ENCODE measurements around the gene SPAG6.

The SPAG6 gene

DNA sequence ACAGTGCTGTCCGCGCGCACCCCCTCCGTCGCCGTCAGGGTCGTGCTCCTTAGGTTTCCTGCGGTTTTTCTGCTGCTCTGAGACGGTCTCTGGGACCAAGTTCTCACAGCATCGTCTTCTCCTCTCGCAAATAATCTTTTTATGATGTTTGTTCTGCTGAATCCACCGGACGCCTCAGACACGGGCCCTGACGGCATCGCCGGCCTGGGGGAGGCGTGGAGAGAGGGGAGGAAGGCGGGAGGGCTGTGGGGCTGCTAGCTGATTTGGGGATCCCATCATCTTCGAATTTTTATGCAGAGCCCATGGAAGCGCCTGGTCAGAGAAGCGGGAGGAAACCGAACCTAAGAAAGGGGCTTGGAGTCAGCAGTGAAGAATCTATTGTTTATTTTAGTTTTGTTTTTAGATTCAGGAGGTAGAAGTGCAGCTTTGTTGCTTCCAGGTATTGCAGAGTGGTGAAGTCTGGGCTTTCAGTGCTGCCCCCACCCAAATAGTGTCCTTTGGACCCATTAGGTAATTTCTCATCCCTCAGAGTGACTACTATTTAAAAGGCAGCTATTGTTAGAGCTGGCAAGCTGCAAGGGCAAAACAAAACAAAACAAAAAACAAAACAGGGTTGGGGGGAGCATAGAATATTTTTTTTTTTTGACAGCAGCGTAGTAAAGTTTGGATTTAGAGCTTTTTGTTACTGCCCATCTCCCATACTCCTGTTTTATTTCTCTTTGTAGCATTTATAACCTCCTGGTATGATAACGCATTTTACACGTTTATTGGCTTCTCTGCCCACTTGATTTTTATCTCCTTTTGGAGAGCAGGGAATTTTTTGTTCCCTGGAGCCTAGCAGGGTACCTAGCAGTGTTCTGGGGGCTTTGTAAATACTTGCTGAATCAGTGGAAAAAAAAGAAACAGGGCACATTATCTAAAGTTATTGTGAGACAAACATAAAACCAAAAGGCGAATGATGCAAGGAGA lies 92.6 kb downstream of the SPAG6 start:
- DNase-seq, result no peak

DNA sequence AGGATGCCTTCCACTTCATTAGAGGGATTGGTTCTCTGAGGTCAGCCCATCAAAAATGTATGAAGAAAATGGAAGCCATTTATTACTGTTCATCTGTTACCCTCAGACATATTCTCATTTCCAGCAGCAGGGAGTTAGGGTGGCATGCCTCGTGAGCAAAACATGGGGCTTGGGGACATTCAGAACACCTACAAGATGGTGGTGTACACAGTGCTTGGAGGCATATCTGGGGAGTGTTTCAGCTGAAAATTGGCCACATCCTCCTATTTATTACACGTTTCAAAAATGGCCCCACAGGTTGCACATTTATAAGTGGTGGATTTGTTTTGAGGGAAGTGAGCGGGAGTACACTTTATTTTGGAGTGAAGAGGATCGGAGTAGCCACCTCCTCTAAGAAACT lies 93.4 kb downstream of the SPAG6 start:
- DNase-seq, result no peak

DNA sequence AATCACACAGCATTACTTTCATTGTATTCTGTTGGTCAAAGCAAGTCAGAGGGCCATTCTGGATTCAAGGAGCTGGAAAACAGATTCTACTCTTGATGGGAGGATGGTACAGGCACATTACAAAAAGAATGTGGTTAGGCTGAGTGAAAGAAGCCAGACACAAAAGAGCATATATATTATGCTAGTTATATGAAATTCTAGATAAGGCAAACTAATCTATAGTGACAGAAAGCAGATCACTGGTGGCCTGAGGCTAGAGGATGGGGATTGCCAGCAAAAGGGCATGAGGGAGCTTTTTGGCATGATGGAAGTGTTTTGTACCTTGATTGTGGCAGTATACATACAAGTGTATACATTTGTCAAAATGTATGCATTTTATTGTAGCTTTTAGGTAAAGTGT lies 96.8 kb downstream of the SPAG6 start:
- no peak for DNase-seq

DNA sequence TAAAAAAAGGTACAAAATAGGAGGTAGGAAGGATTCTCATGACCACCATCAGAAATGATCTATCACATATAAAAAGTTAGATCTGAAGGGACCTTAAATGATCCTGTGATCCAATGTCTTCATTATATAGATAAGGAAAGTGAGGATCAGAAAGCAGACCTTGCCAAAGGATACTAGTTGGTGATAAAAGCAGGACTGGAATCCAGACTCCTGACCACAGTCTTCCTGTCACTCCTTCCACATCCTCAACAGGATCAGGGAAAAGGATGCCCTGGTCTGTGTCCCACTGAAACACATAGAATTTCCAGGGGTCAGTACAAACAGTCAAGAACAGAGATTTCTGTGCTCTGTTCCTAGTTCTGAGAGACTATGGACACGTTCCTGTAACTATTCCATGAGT lies 97.2 kb downstream of the SPAG6 start:
- DNase-seq, result no peak

DNA sequence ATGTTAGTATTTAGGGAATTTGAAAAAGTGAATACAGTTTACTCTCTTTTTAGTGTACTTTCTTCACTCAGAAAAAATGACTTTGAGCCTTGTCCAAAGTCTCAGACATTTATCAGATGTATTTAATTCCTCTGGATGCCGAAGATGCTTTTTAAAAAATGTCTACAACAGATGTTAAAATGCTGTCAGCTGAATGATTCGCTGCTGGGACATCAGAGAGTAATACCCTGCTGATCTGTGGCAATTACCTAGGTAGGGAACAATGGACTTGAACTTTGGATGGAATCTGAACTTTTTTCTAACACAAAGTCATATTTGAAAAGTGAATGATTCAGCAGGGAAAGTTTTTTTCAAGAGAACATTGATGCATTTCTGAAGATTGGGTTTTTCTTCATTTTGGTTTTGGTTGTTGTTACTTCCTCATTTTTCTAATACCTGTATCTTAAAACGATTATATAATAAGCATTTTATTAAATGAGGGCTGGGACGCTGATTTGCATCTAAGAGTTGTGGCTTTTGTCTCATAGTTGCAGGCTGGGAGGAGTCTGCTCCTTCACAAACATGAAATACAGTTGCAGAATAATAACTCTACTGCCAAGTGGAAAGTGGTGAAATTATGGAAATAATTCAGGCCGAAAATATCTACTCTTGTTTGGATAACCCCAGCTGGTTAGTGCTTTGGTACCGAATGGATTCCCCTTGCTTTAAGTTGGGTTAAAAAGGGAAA lies 98.0 kb downstream of the SPAG6 start:
- DNase-seq, result no peak

DNA sequence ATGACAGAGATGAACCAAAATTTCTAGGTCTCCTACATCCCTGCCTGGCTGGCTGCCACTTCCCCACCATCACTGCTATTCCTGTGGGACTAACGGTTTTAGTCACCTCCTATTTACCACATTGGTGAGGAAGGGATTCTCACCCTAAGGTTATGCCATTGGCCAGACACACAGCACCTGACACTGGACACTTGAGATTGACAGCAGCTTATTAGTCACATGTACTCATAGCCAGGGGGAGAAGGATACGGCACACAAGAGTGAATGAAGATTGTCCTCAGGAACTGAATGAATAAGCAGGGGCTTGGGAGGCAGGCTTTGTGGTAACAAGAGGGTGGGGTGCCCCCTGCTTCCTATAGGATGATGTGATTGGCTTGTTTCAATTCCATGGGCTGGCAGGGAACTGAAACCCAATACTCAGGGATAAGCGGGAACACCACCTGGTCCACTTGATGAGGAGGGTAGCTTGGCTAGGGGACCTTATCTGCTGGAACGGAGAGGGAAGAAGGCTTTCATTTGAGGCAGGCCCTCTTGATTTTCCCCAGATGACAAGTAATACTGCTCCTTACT lies 99.0 kb downstream of the SPAG6 start:
- DNase-seq, result no peak

DNA sequence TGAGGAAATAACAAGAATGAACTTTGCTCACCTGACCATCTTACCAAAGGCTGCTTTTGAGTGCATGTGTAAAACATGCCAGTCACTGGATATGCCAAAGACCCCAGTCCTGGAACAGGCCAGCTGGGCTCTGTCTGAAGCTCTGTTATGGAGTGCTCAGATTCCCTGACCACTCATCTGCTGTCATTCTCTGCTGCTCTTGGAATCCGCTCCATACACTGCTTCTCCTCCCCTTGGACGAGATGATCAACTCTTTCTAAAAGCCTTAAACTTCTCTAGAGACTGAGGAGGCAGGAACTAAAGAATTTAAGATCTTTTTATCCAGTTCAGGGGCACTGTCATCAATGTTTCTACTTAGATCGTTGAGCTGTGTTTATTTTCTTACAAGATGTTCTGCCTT lies 100.2 kb downstream of the SPAG6 start:
- no peak for DNase-seq

DNA sequence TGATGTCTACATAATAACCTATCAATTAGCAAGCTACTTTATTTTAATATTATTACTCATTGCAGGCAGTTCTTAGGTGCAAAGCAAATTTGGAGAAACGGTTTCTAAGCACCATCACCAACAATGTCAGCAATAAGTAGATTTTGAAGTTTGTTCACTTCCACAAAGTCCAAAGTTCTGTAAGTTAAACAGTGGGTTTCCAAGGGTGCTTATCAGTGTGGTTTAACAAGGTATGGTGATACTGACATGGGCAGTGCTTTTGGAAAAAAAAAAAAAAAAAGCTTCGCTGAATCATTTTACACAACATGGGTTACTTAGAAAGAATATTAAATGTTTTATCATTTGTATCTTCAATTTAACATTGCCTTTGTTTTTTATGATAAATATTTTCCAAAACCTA lies 101.8 kb downstream of the SPAG6 start:
- DNase-seq, result no peak

DNA sequence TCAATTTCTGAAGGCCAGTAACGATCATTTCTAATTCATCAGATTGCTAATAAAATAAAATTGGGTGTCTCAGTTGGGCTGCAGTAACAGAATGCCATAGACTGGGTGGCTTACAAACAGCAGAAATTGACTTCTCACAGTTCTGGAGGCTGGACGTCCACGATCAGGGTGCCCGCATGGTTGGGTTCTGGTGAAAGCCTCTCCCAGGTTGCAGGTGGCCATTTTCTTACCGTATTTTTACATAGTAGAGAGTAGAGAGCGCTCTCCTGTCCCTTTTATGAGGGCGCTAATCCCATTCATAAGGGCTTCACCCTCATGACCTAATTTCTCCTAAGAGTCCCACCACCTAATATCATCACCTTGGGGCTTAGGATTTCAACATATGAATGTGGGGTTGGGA lies 106.0 kb downstream of the SPAG6 start:
- no peak for DNase-seq

DNA sequence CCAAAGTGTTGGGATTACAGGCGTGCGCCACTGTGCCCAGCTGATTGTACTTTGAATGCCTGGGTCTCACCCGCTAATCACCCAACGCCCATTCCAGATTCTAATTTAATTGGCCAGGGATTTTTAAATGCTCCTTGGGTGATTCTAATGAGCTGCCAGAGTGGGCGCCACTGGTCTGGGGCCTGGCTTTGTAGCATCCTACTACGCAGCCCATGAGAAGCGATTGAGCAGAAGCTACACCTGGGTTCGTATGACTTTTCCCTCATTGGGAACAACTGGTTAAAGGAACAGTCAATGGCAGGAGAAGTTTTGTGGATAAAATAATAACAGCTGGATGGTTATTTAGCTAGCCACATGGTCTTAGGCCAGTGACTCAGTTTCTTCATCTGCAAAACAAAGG lies 108.0 kb downstream of the SPAG6 start:
- DNase-seq, result no peak

DNA sequence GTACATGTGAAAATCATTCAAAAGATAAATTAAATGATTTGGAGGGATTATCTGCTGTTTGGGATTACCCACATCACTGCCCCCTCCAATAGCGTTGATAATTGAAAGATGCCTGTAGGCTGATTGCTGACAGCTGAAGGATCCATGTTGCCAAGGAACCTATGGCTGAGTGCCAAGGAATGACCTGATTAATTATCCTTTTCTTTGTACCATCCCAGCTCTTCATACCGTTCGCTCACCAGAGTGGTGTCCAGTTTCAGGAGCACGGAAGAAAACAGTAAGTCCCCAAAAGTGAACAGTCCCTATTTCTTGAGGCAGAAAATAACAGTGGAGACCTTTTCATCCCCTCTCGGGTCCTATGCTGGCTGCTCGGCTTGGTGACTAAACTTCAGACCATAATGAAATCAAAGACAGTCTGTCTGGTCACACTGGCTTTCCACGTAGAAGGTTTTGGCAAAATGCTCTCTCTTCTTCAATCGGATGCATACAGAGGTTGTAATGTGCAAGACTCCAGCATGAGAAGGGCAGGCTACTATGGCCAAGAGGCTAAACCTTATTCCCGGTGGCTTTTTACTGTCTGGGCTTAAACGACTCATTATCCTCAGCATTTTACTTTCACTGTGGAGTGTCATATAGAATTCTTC lies 108.8 kb downstream of the SPAG6 start:
- no peak for DNase-seq

DNA sequence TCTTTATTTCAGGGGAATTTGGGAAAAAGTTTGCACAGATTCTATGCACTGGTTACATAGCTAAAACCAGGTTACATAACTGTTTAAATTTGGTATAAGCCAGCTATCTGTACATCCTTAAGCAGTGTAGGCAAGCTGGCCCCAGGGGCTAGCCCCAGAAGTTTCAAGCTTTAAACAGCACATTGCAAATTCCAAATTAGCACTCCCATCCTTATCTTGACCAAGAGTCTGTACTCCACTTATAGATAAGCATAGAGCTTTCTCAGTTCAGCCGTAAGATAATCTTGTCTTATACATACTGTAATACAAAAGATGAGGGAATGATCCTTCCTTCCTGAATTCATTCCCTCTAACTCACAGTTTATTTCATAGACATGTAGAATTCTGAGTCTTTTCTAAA lies 109.3 kb downstream of the SPAG6 start:
- no peak for DNase-seq

DNA sequence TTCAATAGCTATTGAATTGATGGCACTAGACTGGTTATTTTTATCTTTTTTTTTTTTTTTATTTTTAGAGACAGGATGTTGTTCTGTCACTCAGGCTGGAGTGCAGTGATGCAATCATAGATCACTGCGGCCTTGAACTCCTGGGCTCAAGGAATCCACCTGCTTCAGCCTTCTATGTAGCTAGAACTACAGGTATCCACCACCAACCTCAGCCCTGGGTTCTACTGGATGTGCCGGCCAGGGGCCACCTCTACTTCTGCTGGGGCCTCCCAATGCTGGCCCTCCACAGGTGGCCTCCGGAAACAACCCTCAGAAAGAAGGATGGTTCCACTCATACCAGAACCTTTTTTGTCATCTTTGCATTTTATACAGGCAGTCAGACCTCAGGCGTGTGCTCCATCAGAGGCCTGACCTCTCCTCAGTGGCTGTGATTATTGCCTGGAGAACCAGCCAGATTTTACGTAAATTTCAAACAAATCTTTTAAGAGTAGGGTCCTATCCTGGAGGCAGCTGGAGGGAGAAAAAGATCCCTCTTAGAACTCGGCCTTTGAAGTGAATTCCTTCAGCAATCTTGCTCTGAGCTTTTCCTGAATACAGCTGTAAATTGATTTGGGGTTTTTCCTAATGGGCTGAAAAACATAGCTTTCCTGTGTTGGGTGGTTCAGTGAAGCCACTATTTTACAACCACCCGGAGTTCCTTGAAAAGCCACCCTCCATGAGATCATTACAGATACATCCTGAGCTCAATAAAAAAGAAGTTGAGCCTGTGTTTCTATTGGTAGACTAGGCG lies 110.0 kb downstream of the SPAG6 start:
- peak; percentile 29 for DNase-seq

DNA sequence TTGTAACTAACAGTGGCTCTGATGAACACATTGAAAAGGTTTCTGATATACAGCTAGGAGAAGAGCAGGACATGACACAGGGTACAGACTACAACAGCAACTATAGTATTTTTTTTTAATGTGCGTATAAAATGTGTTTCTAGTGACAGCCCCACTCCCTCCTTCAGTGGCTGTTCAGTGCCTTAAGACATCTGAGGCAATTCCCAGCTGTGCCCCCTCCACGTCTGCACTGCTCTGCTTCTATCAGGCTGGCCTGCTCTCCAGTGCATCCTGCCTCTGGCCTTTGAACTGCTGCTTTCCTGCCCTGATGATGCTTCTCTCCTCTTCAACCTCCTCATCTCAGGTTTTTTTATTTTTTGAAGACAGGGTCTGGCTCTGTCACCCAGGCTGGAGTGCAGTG lies 111.2 kb downstream of the SPAG6 start:
- no peak for DNase-seq

DNA sequence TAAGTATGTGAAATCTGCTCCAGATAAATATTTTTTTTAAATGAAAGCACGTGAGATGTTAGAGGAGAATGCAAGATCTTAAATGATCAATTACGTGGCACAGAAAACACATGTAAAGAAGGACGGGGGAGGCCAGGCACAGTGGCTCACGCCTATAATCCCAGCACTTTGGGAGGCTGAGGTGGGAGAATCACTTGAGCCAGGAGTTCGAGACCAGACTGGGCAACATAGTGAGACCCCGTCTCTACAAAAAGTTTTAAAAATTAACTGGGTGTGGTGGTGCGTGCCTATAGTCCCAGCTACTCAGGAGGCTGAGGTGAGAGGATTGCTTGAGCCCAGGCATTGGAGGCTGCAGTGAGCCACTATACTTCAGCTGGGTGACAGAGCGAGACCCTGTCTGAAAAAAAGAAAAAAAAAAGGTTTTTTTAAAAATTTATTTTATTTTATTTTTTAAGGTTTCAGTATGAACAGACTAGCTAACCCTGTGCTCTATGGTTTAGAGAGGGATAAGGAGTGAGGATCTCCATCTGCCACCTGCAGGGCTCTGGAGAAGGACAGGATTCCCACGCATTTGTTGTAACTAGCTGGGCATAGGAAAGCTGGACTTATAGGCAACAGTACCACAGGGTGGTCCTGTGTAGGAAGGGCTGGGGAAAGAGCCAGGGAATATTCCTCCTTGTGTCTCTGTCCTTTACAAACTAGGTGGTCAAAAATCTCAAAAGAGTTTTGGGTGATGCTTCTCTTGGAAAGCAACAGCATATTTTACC lies 113.2 kb downstream of the SPAG6 start:
- DNase-seq, result no peak

DNA sequence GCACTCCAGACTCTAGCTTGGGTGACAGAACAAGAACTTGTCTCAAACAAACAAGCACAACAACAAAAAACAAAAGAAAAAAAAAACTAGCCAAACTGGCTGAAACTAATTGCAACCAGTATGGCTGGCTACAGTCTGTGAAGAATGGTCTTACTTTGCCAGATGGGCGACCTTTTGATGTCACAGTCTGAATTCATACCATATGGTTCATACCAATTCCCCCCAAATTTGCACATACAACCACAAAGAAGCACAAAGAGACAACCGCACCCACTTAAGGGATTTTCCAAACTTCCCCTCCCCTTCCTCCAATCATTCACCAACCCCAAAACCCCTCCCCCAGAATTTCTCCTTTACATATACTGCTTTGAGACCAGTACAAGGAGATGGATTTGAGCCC lies 114.2 kb downstream of the SPAG6 start:
- no peak for DNase-seq

DNA sequence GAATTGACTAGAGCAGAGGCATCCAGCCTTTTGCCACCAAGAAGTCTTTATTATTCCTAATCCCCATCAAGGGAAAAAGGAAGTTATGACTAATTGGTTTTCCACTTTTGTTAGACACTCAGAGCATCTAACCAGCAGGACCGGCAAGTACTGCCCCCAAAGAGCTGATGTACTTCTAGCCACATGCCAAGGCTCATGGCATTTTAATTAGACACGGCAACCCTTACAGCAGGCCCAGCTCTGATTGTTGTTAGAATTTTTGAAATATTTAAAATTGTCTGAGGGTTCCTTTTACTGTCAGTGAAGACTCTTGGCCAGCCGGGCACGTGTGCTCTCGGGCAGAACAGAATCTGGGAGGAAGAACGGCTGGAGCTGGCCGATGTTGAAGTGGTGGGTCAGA lies 114.8 kb downstream of the SPAG6 start:
- DNase-seq, result no peak

DNA sequence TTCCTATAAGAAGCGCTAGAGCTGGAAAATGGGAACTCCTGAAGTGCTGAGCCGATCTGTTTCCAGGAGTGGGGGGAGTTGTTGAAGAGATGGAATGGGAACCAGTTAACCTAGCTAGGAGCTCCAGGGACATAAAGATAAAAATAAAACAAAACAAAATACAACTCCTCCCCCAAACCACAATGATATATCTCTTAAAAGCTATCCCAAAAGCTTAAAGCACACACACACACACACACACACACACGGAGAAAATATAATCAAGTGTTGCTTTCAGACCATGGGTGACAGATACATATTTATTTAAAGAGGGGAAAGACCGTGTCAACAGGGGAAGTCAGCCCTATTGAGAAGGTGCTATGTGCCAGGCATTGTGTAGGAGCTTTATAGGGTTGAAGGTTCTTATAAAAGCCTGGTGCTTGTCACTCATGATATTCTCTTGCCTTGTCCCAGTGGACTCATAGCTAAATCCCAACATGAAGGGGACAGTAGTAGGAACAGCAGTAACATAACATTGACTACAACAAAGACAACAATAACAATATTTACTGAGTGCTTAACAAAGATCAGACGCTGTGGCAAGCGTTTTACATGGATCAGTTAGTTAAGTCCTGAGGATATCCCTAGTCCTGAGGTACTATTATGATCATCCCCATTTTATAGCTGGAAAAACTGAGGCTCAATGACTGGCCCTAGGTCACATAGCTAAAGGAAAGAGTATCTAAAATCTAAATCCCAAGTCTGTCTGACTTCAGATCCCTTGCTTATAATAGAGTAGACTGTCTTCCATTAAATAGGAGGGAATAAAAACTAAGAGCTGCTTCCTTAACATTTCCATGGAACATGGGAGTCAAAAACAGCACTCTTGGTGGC lies 115.5 kb downstream of the SPAG6 start:
- DNase-seq, result no peak

DNA sequence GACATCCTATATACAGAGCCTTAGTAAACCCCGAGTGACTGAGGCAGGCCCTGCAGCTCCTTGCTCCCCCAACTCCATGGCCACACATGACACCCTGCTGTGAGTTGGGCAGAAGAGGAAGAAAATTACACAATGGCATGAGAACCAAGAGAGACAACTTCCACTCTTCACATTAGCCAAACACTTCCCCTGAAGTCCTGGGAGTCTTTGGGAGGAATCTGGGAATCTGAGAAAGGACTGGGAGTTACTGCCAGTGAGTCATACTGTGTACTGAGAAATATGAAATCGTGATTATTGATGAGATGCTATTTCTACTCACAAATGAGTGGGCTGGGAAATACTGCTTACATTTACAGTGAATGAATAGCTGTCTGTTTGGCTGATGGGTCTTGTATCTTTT lies 116.6 kb downstream of the SPAG6 start:
- no peak for DNase-seq

DNA sequence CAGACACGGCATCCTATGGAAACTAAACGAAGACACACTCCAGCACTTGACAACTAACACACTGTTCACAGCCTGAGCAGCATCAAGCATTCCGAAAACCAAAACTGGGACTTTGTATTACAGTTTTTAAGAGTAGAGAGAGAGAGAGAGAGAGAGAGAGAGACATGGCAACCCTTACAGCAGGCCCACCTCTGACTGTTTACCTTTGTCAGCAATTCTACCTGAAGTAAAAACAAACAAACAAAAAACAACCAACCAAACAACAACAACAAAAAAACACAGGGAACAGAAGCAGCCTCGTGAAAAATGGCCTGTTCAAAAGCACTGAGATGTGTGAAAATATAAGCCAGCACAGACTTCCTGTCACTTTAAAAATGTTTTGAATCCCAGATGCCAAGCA lies 118.0 kb downstream of the SPAG6 start:
- no peak for DNase-seq

Measured in CD4-positive, alpha-beta T cell treated with Interleukin-15 for 1 hour (primary cell).